Upper lobe of left lung (tissue), 4 donors: ENCODE measurements around the gene DENND2D.

Experiments used
- POLR2A ChIP-seq, 4 donors: fragments of 450-650 bp; IDR thresholded peaks; one replicate each; pipeline ENCODE4 v1.5.1; 2016 to 2017; ENCODE audit warnings: antibody characterized with exemption in 4 of 4, mild to moderate bottlenecking in 2 of 4
- TF ChIP-seq, protein P1 (sequence below), 6 experiments: fragments of 450-650 bp in 4 of 6; fragments of 200-600 bp in 2 of 6; sonication (generic) in 2 of 6; IDR thresholded peaks; one replicate each; pipeline ENCODE4 v1.5.1; 2016 to 2019; ENCODE audit warnings: antibody characterized with exemption in 6 of 6

- TF ChIP-seq, protein P1, sequence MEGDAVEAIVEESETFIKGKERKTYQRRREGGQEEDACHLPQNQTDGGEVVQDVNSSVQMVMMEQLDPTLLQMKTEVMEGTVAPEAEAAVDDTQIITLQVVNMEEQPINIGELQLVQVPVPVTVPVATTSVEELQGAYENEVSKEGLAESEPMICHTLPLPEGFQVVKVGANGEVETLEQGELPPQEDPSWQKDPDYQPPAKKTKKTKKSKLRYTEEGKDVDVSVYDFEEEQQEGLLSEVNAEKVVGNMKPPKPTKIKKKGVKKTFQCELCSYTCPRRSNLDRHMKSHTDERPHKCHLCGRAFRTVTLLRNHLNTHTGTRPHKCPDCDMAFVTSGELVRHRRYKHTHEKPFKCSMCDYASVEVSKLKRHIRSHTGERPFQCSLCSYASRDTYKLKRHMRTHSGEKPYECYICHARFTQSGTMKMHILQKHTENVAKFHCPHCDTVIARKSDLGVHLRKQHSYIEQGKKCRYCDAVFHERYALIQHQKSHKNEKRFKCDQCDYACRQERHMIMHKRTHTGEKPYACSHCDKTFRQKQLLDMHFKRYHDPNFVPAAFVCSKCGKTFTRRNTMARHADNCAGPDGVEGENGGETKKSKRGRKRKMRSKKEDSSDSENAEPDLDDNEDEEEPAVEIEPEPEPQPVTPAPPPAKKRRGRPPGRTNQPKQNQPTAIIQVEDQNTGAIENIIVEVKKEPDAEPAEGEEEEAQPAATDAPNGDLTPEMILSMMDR (IDR thresholded peaks at IDR 0.05), result no peak
- TF ChIP-seq POLR2A (IDR thresholded peaks at IDR 0.05), result no peak
Observed at GRCh38 chr1:111161843-111162487, 38.5 kb downstream of the DENND2D start.
